Breast epithelium (tissue), 3 donors: ENCODE results near the gene PSMD4.

Experiments used
- POLR2AphosphoS5 ChIP-seq, 3 donors: sonication (generic); formaldehyde crosslinking; IDR thresholded peaks; one replicate each; pipeline ENCODE4 v1.6.1; 2017; ENCODE audit warnings: antibody characterized with exemption in 3 of 3
- TF ChIP-seq, protein P1 (sequence below), 3 donors: fragments of 450-650 bp; IDR thresholded peaks; one replicate each; pipeline ENCODE4 v1.5.1; 2016 to 2017; ENCODE audit warnings: antibody characterized with exemption in 3 of 3, mild to moderate bottlenecking in 3 of 3, moderate library complexity in 3 of 3

DNA sequence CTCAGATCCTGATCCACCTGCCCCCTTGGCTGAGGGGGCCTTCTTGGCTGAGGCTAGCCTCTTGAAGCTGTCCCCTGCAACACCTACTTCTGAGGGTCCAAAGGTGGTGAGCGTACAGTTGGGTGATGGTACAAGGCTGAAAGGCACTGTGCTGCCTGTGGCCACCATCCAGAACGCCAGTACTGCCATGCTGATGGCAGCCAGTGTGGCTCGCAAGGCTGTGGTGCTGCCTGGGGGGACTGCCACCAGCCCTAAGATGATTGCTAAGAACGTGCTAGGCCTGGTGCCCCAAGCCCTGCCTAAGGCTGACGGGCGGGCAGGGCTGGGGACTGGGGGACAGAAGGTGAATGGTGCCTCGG, 32.8 kb downstream of the PSMD4 start:
- TF ChIP-seq, protein P1, sequence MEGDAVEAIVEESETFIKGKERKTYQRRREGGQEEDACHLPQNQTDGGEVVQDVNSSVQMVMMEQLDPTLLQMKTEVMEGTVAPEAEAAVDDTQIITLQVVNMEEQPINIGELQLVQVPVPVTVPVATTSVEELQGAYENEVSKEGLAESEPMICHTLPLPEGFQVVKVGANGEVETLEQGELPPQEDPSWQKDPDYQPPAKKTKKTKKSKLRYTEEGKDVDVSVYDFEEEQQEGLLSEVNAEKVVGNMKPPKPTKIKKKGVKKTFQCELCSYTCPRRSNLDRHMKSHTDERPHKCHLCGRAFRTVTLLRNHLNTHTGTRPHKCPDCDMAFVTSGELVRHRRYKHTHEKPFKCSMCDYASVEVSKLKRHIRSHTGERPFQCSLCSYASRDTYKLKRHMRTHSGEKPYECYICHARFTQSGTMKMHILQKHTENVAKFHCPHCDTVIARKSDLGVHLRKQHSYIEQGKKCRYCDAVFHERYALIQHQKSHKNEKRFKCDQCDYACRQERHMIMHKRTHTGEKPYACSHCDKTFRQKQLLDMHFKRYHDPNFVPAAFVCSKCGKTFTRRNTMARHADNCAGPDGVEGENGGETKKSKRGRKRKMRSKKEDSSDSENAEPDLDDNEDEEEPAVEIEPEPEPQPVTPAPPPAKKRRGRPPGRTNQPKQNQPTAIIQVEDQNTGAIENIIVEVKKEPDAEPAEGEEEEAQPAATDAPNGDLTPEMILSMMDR (IDR thresholded peaks at IDR 0.05), result no peak
- TF ChIP-seq POLR2AphosphoS5 (IDR thresholded peaks at IDR 0.05), result no peak
